8988T (cell line): ENCODE results near the gene IGF1R.

Experiments used
- DNase-seq: peaks from one replicate; pipeline ENCODE4 v3.0.0; 2011

IGF1R gene

DNA sequence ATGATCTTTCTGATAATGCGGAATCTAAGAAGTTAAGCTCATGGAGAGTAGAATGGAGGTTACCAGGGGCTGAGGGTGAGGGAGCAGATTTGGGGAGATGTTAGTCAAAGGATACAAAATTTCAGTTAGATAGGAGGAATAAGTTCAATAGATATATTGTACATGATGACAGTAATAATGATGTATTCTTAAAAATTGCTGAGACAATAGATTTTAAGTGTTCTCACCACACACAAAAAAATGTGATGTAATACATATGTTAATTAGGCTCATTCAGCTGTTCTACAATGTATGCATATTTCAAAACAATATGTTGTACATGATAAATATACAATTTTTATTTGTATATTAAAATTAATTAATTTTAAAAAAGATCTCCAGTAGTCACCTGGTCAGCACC lies 277.9 kb downstream of the IGF1R start:
- DNase-seq: no peak

DNA sequence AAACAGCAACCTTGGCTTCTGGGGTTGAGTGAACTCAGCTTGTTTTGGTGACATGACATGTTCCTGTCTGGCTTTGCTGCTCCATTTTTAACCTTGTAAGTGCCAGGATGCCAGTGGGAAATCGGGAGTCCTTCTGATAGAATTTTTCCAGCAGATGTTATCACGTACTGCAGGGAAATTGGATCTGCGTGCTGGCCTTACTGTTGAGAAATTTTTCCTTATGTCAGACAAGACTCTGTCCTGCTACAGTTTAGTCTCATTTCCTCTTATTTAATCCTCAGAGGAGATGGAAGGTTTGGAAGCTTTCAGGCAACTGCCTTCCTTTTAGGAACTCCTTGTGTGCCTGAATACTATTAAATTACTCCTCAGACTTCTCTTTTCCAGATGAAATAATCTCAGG lies 278.7 kb downstream of the IGF1R start:
- DNase-seq: no peak

DNA sequence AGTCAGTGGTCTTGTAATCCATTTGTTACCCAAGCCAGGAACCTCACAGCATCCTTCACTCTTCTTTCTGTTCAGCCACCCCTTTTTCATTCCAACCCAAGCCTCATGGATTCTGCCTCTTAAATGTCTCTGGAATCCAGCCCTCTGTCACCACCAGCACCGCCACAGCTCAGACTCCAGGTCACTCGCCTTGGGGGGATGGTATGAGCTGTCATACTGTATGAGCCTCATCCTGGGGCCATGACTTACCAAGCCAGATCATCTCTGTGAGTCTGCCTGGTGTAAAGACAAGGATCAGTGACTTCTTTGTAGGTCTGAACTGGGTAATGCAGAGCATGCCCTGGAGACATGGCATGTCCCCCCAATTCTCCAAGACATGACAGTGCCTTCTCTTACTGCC lies 279.7 kb downstream of the IGF1R start:
- DNase-seq: no peak

DNA sequence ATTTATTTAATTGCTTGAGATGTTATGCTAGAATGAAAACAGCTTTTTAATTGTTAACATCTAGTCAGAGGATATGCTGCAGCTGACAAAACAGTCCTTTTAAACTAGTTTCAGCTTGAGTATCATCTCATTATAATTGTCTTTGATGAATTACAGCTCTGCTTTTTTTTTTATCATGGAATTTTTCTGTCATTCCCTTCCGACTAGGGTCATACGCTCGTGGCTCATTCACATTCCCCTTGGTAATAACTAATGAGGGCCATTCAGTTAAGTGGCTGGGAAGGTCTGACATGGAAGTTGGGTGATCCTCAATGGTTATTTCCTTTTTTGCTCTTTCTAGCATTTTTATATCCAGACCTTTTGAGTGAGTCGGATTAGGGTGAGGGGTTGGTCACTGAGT lies 282.2 kb downstream of the IGF1R start:
- no peak for DNase-seq

DNA sequence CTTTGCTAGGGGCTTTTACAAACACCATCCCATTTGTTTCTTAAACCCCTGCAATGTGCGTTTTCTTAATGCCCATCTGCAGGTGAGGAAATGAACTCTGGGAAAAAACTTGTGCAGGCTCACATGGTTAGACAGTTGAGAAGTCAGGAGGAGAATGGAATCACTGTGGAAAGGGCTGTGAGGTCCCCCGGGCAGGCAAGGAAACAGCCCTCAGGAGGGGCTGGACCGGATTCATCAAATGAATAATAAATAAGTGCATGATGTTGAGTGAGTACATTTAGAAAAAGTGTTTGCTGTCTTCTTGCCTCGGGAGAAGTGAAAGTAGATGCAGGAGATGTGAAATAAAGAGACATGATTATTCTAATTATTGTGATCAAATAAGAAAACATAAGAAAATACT lies 282.7 kb downstream of the IGF1R start:
- no peak for DNase-seq

DNA sequence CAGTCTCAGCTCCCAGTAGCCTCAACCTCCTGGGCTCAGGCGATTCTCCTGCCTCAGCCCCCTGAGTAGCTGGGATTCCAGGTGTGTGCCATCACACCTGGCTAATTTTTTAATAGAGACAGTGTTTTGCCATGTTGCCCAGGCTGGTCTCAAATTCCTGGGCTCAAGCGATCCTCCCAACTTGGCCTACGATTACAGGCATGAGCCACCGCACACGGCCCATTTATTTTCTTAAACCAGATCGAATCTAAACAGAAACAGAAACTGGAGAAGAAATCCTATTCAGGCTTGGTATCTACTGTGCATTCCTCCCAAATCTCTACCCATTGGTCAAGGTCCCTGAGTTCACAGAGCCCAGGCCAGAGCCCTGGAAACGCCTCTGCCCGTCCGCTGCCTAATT lies 285.1 kb downstream of the IGF1R start:
- DNase-seq: no peak

GRCh38 chr15:98935736-98936135 lies 287.4 kb downstream of the IGF1R start:
- no peak for DNase-seq

DNA sequence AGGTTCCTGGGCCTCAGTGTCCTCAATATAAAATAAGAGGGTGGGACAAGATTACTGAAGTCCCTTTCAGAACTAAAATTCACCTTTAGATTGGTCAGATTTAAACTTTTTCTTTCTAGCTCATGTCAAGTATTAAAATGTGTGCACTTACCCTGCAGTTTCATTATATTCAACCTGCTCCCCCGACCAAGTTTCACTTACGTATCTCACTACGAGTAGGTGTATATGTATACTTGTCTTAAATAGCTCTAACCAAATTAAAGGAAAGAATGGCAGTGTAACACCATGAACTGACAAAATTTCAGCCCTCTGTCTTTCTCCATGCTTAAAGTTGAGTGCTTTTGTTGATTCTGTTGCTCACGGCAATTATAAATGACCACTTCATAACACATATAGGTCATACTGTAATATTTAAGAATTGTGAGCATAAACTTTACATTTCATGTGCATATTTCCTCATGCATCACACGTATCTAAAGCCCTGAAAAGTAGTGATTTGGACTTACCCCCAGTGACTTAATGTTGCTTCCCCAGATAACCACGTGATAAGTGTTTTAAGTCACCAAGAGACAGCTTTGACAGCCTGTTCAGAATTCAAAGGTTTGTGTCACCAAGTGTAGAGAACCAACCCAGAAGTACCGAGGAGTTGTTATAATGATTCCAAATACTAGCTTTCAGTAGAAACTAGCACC lies 289.2 kb downstream of the IGF1R start:
- no peak for DNase-seq

GRCh38 chr15:98938105-98938417 lies 289.7 kb downstream of the IGF1R start:
- no peak for DNase-seq

DNA sequence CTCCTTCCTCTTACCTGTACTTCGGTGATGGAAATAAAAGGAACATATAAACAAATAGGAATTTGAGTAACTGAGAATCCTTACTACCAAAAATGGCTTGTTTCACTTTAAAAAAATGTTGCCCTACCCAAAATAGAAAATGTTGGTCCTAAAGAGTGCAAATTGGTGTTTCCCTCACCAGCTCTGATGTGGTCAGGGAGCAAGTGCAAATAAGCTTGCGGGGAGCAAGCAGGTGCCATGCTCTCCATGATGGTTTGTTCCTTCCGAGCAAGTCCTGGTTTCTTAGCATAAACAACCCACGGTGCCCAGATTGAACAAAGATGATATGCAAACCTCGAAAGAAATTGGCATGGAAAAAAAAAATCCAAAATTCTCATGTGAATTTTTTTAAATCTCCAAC lies 290.5 kb downstream of the IGF1R start:
- DNase-seq: no peak

- DNase-seq: no peak
These were observed 291.2 kb downstream of the IGF1R start for GRCh38 chr15:98939311-98940080.

DNA sequence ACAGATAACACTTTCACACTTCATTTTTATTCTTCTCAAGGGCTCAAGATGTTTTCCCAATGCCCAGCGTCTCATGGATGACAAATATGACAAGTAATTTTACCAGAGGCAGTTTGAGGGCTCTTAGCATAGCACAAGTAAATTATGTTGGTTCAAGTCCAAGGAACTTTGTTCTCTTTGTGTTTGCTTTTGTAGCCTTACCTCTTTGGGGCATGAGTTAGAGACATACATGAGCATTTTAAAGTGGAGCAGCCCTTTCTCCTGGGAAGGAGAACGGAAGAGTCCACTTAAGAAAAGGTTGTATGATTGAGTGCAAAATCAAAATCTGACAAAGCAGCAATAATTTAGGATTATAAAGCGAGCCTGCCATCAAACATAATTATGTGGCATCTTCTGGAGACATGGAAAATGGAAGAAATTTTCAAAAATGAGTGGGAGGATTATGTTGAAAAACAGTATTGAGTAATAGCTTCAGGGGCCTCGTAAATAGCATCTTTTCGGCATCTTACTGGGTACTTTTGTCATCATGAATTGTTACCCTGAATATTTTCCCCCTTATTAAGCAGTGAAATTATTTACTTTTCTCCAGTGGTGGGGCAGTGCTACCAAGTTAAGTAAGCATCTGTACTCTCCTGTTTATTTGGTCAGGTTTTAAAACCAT lies 293.4 kb downstream of the IGF1R start:
- DNase-seq: no peak

DNA sequence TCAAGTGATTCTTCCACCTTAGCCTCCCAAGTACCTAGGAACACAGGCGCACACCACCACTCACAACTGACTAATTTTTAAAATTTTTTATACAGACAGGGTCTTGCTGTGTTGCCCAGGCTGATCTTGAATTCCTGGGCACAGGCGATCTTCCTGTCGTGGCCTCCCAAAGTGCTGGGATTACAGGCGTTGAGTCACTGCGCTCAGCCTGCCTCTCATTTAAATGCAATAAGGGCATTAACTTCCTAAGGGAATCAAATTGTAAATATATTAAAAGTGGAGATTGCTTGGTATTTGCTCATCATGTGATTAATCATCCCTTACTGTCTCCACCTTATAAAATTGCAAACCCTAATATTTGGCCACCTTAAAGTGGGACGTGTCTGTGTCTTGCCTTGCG lies 294.1 kb downstream of the IGF1R start:
- no peak for DNase-seq

- DNase-seq: no peak
These were observed 294.7 kb downstream of the IGF1R start for GRCh38 chr15:98943051-98943508.

GRCh38 chr15:98943601-98944151 lies 295.3 kb downstream of the IGF1R start:
- no peak for DNase-seq

DNA sequence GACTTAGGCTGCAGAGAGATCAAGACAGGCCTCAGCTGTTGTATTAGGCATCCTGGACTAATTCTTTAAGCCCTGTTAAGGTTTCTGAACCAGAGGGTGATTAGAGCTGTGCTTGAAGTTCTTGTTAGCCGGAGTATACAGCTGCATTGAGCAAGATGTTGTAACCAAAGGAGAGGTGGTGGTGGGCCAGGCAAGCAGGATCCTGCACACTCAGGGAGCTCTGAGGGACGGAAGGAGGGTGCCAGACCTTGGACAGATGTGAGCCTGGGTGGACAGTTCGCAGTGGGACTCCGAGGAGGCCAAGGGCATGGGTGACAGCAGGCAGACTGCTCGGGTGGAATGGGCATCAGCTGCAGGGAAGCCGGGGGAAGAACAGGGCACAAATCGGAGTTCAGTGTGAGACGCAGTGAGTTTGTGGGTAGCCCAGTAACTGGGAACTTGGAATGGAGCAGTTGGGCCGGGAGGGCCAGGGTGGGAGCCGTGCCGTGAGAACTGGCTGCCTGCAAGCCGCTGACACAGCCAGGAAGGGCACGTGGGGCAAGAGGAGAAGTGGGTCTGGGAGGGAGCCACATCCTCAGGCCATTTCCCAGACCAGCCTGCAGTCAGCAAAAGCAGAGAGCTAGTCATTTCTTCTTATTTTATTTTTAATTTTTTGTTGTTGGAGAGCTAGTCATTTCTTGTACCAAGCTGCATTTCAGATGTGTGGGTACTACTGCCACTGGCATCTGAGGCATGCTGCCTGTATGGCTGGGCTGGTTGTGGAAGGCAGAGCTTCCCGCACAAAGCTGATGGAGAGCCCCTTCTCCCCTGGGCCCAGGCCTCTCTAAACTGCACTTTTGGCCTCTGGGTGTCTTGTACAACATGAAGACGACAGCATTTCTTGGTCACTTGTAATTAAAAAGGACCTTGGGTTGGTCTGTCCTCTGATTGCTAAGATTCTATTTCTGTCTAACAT lies 298.2 kb downstream of the IGF1R start:
- DNase-seq: no peak

GRCh38 chr15:98948456-98948855 lies 300.1 kb downstream of the IGF1R start:
- no peak for DNase-seq

- DNase-seq: no peak
These were observed 300.6 kb downstream of the IGF1R start for GRCh38 chr15:98948941-98949340.

DNA sequence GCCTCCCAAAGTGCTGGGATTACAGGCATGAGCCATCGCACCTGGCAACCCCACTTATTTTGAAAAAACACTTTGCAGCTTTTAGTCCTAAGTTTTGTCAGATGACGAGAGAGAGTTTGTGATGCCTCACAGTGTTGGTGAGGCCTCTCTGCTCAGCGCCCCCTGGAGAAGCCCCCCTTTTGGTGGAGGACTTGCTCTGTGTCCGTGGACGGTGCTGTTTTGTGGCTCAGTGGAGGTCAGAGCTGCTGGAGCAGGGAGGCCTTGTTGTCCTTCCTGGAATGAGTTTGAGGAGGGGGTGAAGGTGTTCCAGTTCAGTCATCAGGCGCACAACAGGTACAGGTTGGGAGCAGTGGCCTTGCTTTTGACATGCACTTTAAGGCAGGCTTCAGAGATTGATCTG lies 301.3 kb downstream of the IGF1R start:
- no peak for DNase-seq

GRCh38 chr15:98950248-98950647 lies 301.9 kb downstream of the IGF1R start:
- DNase-seq: no peak

DNA sequence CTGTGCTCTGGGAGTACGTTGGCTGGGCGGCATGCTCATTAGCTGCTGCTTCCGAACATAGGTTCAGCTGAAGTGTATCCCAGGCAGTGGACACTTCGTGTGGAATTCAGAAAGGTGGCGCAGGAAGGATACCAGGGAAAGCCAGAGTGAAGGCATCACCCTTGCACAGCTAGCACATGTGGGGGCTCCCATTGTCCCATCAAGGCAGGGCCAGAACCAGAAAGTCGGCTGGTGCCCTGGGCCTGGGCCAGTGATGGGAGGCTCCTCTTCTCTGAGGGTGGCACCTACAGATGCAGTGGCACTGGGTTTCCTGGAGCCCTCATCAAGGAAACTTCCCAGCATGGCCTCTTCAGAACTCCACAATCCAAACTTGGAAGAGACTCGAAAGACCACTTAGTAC lies 302.7 kb downstream of the IGF1R start:
- DNase-seq: no peak

- DNase-seq: no peak
These were observed 303.4 kb downstream of the IGF1R start for GRCh38 chr15:98951493-98952320.
